MCF 10A (cell line): ENCODE results near the gene MAPRE2. TPM values are rescaled to one million over a fixed set of nuclear protein-coding genes. Genes with fewer than 3 reads are reported as not detected.

Source experiments
- BruUV-seq: library from RNA; stranded (reverse); fragments of 400-500 nt; replicated peaks from 2 replicates; lab custom pipeline; 2021; lab: Mats Ljungman, UMichigan
- CTCF ChIA-PET: fragments of 300-600 bp; sonication (Branson Sonifier 250); formaldehyde crosslinking; extraction: SDS; loops from one replicate; lab custom pipeline; 2021; ENCODE audit warnings: antibody characterized with exemption, inconsistent platforms; lab: Yijun Ruan, JAX
- POLR2A ChIA-PET: fragments of 300-600, 350-650 bp; sonication (Branson Sonifier 250); formaldehyde crosslinking; extraction: SDS; loops from one replicate; lab custom pipeline; 2020; ENCODE audit warnings: antibody characterized with exemption, inconsistent platforms; lab: Yijun Ruan, JAX
- DNase-seq: peaks from one replicate; pipeline ENCODE4 v3.0.0-alpha.2; 2018; ENCODE audit not compliant: unreplicated experiment
- H3K27ac Mint-ChIP-seq: one replicate; pipeline ENCODE4 v1.8.0; 2022; ENCODE audit warnings: mild to moderate bottlenecking, low read depth, mixed read lengths; ENCODE audit not compliant: unreplicated experiment
- H3K27me3 Mint-ChIP-seq: one replicate; pipeline ENCODE4 v1.8.0; 2022; ENCODE audit warnings: mixed read lengths; ENCODE audit not compliant: insufficient read depth, unreplicated experiment
- H3K36me3 Mint-ChIP-seq: one replicate; pipeline ENCODE4 v1.8.0; 2022; ENCODE audit warnings: mild to moderate bottlenecking, moderate library complexity, mixed read lengths; ENCODE audit not compliant: insufficient read depth, unreplicated experiment
- H3K4me1 Mint-ChIP-seq: one replicate; pipeline ENCODE4 v1.8.0; 2022; ENCODE audit warnings: mixed read lengths; ENCODE audit not compliant: insufficient read depth, unreplicated experiment
- H3K4me3 Mint-ChIP-seq: one replicate; pipeline ENCODE4 v1.8.0; 2022; ENCODE audit warnings: mild to moderate bottlenecking, moderate library complexity, mixed read lengths; ENCODE audit not compliant: unreplicated experiment
- H3K9me3 Mint-ChIP-seq: one replicate; pipeline ENCODE4 v1.8.0; 2022; ENCODE audit warnings: mixed read lengths; ENCODE audit not compliant: unreplicated experiment
- CTCF ChIP-seq: fragments of 200-600 bp; IDR thresholded peaks from one replicate; pipeline ENCODE4 v1.8.0; 2022; ENCODE audit warnings: antibody characterized with exemption, mild to moderate bottlenecking; ENCODE audit not compliant: unreplicated experiment
- intact Hi-C: fragments of 100-400 bp; cut with micrococcal nuclease; formaldehyde crosslinking; loops from 2 replicates; pipeline ENCODE4 v1.14.1; 2022
- total RNA-seq: library from RNA; stranded (reverse); gene quantifications from 2 replicates; pipeline ENCODE4 v1.2.3, GENCODE V29; 2022

The MAPRE2 gene
- total RNA-seq, 1 experiment from 2014 or later = 7.7 TPM

DNA sequence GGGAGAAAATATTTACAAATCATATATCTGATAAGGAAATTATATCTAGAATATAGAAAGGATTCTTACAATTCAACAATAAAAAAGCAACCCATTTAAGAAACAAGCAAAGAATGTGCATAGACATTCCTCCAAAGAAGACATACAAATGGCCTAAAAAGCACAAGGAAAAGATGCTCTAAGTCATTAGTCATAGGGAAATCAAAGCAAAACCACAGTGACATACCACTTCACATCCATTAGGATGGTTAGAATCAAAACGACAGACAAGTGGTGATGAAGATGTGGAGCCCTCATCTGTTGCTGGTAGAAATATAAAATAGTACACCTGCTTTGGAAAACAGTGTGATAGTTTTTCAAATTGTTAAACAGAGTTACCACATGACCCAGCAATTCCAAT is 48.2 kb downstream of the MAPRE2 start:
- Mint-ChIP-seq H3K9me3 (no peaks in the 10 kb centered on the region), H3K36me3 (no peaks in the 10 kb centered on the region), H3K27ac (no peak overlapping the region), H3K4me3 (no peak overlapping the region), H3K4me1 (no peaks in the 10 kb centered on the region), H3K27me3 (no peaks in the 10 kb centered on the region)
- ChIA-PET CTCF (interaction anchor here (1.1 kb wide), 1 partner anchor 54 kb away, joined by 5 read pairs; no protein-coding TSS in a partner anchor), POLR2A (no interaction called here)
- no peak for DNase-seq
- BruUV-seq = no TSS peak
- no peak for TF ChIP-seq CTCF
- intact Hi-C loops = no loop called here

- no peak for DNase-seq
- ChIA-PET CTCF (interaction anchor here (0.6 kb wide), 1 partner anchor 45 kb away, joined by 3 read pairs; no protein-coding TSS in a partner anchor), POLR2A (no interaction called here)
- intact Hi-C loops = no loop called here
- TF ChIP-seq CTCF = no peak
- Mint-ChIP-seq H3K36me3 (no peaks in the 10 kb centered on the region), H3K27me3 (no peaks in the 10 kb centered on the region), H3K9me3 (no peaks in the 10 kb centered on the region), H3K27ac (no peak overlapping the region), H3K4me1 (no peaks in the 10 kb centered on the region), H3K4me3 (no peak overlapping the region)
- no TSS peak for BruUV-seq
Observed at GRCh38 chr18:35089891-35090550, 48.8 kb downstream of the MAPRE2 start.

DNA sequence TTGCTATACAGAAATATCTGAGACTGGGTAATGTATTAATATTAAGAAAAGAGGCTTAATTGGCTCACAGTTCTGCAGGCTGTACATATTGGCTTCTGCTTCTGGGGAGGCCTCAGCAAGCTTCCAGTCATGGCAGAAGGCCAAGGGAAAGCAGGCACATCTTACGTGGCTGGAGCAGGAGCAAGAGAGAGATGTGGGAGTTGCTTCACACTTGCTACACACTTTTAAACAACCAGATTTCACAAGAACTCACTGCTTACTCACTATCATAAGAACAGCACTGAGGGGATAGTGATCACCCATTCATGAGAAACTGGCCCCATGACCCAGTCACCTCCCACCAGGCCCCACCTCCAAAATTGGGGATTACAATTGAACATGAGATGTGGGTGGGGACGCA is 50.6 kb downstream of the MAPRE2 start:
- Mint-ChIP-seq H3K4me3 (no peak overlapping the region), H3K9me3 (no peaks in the 10 kb centered on the region), H3K27me3 (no peaks in the 10 kb centered on the region), H3K27ac (no peak overlapping the region), H3K4me1 (no peaks in the 10 kb centered on the region), H3K36me3 (no peaks in the 10 kb centered on the region)
- POLR2A ChIA-PET = no interaction called here
- DNase-seq = peak; percentile 43
- CTCF ChIA-PET = no interaction called here
- TF ChIP-seq CTCF = no peak
- BruUV-seq = no TSS peak
- intact Hi-C loops = no loop called here

DNA sequence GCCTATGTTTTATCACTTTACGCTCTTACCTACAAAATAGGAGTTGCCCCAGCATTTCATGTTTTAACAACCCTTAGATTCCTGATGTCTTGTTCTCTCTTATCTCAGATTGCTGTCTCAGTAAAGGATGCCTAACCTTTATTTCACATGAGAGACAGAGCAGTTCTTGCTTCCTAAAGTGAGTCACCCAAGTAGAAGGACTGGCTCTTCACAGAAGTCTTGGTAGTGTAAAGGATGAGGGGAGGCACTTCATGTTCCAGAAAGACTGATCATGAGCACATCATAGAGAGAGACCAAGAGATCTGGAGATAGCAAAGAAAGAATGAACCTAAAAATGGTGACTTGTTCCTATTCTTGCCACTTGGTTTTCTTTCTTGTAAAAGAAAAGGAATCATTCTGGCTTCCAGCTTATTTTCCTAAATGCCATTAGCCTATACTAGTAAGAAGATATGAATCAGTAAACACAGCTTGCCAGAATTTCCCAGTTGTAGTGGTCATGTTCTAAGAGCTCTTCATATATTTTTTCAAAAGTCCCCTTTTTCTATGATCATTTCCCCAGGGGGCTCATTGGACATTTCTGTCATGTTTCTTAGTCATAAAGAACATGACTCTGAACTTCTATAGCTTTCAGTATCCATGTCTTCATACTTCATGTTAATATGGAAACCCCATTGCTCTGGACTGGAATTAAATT is 54.9 kb downstream of the MAPRE2 start:
- no peaks in the 10 kb centered on the region for H3K4me1 Mint-ChIP-seq
- H3K36me3 Mint-ChIP-seq = no peaks in the 10 kb centered on the region
- no peak overlapping the region for H3K4me3 Mint-ChIP-seq
- POLR2A ChIA-PET = interaction anchor here (0.6 kb wide), 1 partner anchor 10 kb away, joined by 3 read pairs; no protein-coding TSS in a partner anchor
- no peak overlapping the region for H3K27ac Mint-ChIP-seq
- DNase-seq = no peak
- no peaks in the 10 kb centered on the region for H3K9me3 Mint-ChIP-seq
- no peak for TF ChIP-seq CTCF
- no peaks in the 10 kb centered on the region for H3K27me3 Mint-ChIP-seq
- no TSS peak for BruUV-seq
- CTCF ChIA-PET = interaction anchor here (0.6 to 1.4 kb wide), 2 partner anchors 39 to 47 kb away, joined by 4 read pairs; no protein-coding TSS in a partner anchor
- intact Hi-C loops = no loop called here
